Measurements from ENCODE around the gene XIRP1.

The XIRP1 gene

DNA sequence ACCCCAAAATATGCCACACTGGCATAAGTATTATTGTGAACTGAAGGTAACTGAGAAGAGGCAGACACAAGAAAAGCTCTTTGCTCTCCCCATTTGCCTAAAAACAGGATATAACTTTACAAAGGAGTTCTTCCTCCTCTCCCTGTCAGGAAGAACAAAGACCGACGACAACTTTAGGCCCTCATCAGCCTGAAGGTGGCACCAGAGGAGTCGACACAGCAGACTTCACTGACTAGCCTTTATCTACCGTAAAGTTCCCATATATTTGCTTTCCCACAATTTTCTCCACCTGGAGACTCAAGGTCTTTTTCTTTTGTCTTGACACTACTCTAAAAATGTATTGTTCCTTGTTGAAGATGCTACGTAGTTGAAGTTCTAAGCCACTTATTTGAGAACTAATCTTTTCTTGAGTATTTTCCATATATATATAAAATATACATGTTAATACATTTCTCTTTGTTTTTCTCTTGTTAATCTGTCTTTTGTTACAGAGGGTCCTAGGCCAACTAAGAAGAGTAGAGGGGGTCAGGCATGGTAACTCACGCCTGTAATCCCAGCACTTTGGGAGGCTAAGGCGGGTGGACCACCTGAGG, 16.2 kb upstream of the XIRP1 start:
- peak in 25 of 58 donors; percentile 4 to 59 (median 30) for DNase-seq

- no peak for DNase-seq
These were observed 15.2 kb upstream of the XIRP1 start for GRCh38 chr3:39207361-39208186.

DNA sequence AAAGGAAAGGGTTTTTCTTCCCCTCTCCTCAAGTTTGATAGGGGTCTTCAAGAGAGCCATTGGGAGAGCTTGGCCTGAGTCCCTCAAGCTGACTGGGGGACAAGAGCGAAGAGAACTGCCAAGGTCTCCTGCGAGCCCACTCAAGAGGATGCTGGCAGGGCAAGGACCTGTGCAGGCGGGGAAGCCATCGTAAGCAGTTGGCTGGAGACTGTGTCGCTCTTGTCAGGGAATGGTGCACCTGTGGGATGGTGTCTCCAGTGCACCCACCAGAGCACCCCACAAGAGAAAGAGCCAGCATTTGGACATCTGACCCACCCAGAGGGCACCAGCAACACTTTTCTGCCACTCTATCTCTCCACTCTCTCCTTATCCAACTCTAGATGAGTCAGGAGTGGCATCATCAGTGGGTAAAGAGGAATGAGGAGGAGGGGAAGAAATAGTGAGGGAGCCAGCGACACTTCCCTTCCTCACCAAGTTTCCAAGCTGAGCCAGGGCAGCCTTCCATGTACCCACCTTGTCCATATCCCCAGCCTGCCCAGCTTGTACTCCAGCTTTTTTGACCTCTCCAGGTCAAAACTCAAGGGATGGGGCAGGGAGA, 13.6 kb upstream of the XIRP1 start:
- DNase-seq = no peak

DNA sequence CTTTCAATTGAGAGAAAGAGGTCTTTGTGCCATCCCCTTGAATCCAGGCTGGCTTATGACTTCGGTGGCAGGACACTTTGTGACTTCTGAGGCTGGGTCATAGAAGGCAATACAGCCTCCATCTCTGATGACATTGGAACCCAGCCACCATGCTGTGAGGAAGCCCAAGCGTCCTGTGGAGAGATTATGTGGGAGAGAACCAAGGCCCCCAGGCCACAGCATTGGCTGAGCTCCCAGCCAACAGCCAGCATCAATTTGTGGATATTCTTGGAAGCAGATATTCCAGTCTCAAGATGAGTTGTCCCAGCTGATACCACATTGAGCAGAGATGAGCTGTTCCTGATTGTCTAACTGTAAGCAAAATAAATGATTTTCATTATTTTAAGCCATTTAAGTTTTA, 12.7 kb upstream of the XIRP1 start:
- no peak for DNase-seq

GRCh38 chr3:39203860-39204259, 11.5 kb upstream of the XIRP1 start:
- no peak for DNase-seq

DNA sequence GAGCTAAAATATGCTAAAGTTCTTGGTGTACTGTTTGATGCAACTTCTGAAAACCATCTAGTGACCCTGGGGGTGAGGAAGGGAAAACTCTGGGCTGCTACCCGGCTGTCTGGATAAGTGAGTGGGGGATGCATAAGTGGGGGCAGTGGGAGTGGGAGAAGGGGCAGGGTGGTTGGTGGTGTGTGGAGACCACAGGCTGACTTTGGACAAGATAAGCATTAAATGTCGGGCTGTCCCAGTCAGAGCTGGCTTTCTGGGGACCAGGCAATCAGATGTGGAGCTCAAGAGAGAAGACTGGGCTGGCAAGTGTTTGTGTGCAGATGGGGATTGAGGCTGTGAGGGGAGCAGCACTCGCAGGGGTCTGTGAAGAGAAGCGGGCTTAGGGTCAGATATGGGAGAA, 11.0 kb upstream of the XIRP1 start:
- no peak for DNase-seq

GRCh38 chr3:39202094-39202493, 9.7 kb upstream of the XIRP1 start:
- no peak for DNase-seq

- no peak for DNase-seq
These were observed 4.4 kb upstream of the XIRP1 start for GRCh38 chr3:39196671-39197356.

DNA sequence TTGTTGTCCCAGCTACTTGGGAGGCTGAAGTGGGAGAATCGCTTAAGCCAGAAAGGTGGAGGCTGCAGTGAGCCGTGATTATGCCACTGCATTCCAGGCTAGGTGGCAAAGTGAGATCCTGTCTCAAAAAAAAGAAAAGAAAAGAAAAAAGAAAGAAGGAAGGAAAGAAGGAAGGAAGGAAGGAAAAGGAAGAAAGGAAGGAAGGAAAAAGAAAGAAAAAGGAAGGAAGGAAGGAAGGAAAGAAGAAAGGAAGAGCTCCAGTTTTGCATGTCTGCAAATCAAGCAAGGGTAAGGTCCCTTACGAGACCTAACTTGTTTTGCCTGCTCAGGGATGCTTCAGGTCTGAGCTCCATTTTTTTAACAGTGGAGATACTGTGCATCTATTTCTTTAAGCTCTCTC, 3.6 kb upstream of the XIRP1 start:
- DNase-seq = no peak

DNA sequence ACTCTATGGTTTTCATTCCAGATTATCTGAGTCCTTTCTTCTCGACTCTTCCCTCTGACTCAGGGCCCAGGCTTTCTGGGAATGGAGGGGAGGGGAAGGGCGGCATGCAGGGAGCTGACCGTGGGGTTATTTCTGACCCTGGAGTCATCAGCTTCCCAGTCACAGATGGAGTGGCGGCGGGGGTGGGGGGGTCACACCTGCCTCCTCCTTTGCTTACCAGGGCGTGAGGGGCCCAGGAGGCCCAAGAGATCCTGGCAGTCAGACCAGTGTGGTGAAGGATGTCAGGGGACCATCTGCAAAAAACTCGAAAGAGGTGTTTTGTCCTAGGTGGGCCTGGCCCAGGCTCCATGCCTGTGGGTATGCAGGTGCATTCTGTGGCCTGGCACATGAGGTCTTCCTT, 996 bp upstream of the XIRP1 start:
- DNase-seq = no peak

GRCh38 chr3:39191773-39192172, 622 bp downstream of the XIRP1 start:
- DNase-seq = no peak

DNA sequence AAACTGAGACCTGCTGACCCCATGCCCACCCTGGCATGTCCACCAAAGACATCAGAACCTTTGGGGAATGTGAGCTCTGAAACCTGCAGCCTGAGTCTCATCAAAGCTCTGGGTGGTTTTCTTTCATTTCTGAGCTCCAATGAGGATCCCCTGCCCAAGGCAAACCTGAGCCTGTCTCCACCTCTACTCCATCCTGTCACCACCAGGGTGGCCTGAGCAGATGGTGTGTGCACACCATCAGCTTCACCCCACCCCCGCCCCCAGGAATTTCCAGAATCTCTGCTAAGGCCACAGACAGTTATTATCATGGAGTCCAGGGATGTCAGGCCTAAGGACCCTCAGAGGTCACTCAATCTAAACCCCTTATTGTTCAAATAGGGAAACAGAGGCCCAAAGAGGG, 1.3 kb downstream of the XIRP1 start:
- no peak for DNase-seq

DNA sequence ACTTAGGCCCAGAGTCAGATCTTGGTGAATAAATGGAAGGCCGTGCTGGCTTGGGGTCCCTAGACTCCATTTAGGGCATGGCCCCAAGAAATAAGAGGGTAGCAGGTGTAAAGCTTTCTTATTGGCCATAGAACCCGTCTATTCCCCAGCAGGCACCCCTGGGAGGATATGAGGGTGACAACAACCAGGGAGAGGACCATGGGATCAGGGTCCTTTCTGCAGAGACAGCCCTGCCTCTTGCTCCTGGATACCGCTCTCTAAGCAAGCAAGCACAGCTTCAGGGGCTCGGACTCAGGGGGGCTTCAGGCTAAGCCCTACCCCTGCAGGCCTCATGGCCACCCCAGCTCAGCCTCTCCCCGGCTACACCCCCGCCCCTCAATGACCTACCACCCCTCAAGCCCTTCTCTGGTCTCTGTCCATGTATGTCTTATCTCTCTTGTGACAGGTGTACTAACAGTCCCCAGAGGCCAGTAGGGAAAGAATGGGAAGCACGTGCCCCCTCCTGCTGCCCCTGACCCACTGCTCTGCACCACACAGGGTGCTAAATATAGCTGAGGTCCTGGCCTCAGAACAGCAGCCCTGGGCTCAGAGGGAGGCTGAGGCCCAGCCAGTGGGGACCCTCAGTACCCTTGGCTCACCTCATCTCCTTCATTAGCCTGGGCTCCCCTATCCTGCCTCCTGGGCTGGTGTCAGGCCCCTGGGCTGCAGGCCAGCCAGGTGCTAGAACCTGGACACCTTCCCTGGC, 1.9 kb downstream of the XIRP1 start:
- no peak for DNase-seq

DNA sequence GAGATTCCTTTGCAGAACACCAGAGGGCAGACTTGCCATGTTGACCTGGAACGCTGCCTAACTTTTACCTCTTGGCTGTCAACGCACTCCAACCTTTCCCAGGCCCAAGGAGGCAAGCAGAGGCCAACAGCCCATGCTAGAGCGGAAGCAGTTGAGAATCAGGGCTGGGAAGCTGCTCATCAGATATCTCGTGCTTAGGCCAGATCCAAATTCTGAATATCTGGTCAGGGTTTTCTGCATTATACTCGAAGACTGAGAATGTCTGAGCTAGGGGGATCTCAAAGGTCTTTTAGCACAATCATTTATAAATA, 2.5 kb downstream of the XIRP1 start:
- DNase-seq = peak in 35 of 58 donors; percentile 14 to 76 (median 34)

GRCh38 chr3:39189150-39189958, 3.0 kb downstream of the XIRP1 start:
- peak in 5 of 58 donors; percentile 13 to 39 (median 20) for DNase-seq

GRCh38 chr3:39188271-39189149, 3.9 kb downstream of the XIRP1 start:
- no peak for DNase-seq

- no peak for DNase-seq
These were observed 4.8 kb downstream of the XIRP1 start for GRCh38 chr3:39187372-39188155.

- no peak for DNase-seq
These were observed 5.7 kb downstream of the XIRP1 start for GRCh38 chr3:39186692-39187151.

All from anterior cingulate cortex (tissue), 58 donors.